CD4-positive, alpha-beta T cell (primary cell): ENCODE data around the gene SPATA45. TPM values are rescaled to one million over a fixed set of nuclear protein-coding genes. Genes with fewer than 3 reads are reported as not detected.

Experiments
- ATAC-seq: fragments of 200-7000 bp; cut with Tn5 transposase; one replicate; pipeline ENCODE4 v1.10.0; 2022; ENCODE audit warnings: mild to moderate bottlenecking; ENCODE audit not compliant: poor library complexity
- CTCF ChIA-PET: fragments of 350-600 bp; sonication (Branson Sonifier 250); formaldehyde crosslinking; loops from one replicate; lab custom pipeline; 2021; ENCODE audit warnings: antibody characterized with exemption, inconsistent platforms; lab: Charles Lee
- POLR2A ChIA-PET: fragments of 350-600 bp; sonication (Branson Sonifier 250); formaldehyde crosslinking; loops from one replicate; lab custom pipeline; 2021; ENCODE audit warnings: antibody characterized with exemption, inconsistent platforms; lab: Charles Lee
- DNase-seq, 14 experiments: peaks; one replicate each; pipeline ENCODE4 v3.0.0-alpha.2; 2013 to 2020; ENCODE audit warnings: mixed read lengths in 2 of 14
- H3K27ac ChIP-seq, 2 donors: one replicate each; pipeline versions ENCODE4 v1.5.1 to v1.7.0; 2013; ENCODE audit warnings: low read length in 2 of 2, low read depth in 1 of 2, mild to moderate bottlenecking in 1 of 2
- H3K27me3 ChIP-seq, 2 experiments: 1 replicate in 1 of 2; 2 replicates in 1 of 2; pipeline versions ENCODE4 v1.6.1 to v1.7.0; 2013; ENCODE audit warnings: low read length in 2 of 2, control low read depth in 1 of 2, mild to moderate bottlenecking in 1 of 2, moderate library complexity in 1 of 2; ENCODE audit not compliant: insufficient read depth in 2 of 2, control insufficient read depth in 1 of 2
- H3K36me3 ChIP-seq: one replicate; pipeline ENCODE4 v1.6.1; 2013; ENCODE audit warnings: low read length, control low read depth; ENCODE audit not compliant: insufficient read depth
- H3K4me1 ChIP-seq: one replicate; pipeline ENCODE4 v1.6.1; 2013; ENCODE audit warnings: low read length, control low read depth; ENCODE audit not compliant: insufficient read depth
- H3K4me3 ChIP-seq: one replicate; pipeline ENCODE4 v1.5.1; 2013; ENCODE audit warnings: mild to moderate bottlenecking, low read length, moderate library complexity
- H3K9me3 ChIP-seq, 2 experiments: 1 replicate in 1 of 2; 2 replicates in 1 of 2; pipeline versions ENCODE4 v1.6.1 to v1.7.0; 2013; ENCODE audit warnings: low read length in 2 of 2, mild to moderate bottlenecking in 2 of 2, control low read depth in 1 of 2, moderate library complexity in 1 of 2; ENCODE audit not compliant: control insufficient read depth in 1 of 2, insufficient read depth in 1 of 2
- H3K27ac Mint-ChIP-seq: one replicate; pipeline ENCODE4 v1.8.0; 2020; ENCODE audit warnings: mixed read lengths
- H3K27me3 Mint-ChIP-seq: one replicate; pipeline ENCODE4 v1.8.0; 2021; ENCODE audit warnings: mixed read lengths
- H3K36me3 Mint-ChIP-seq: one replicate; pipeline ENCODE4 v1.8.0; 2021; ENCODE audit warnings: low read depth, mixed read lengths
- H3K4me1 Mint-ChIP-seq: one replicate; pipeline ENCODE4 v1.8.0; 2021; ENCODE audit warnings: low read depth, mixed read lengths
- H3K4me3 Mint-ChIP-seq: one replicate; pipeline ENCODE4 v1.8.0; 2020; ENCODE audit warnings: mild to moderate bottlenecking, mixed read lengths
- H3K9me3 Mint-ChIP-seq: one replicate; pipeline ENCODE4 v1.8.0; 2020; ENCODE audit warnings: mixed read lengths
- CTCF ChIP-seq: fragments of 200-600 bp; IDR thresholded peaks from one replicate; pipeline ENCODE4 v1.8.0; 2022; ENCODE audit warnings: antibody characterized with exemption, mild to moderate bottlenecking
- intact Hi-C, 2 experiments: fragments of 100-400 bp; cut with DNase I in 1 of 2; cut with micrococcal nuclease in 1 of 2; formaldehyde crosslinking; loops; one replicate each; pipeline versions ENCODE4 v1.15.1 to v1.9.0; 2023 to 2025; cut with DNase I, micrococcal nuclease
- total RNA-seq, 174 experiments: library from RNA in 2 of 174; stranded (reverse) in 2 of 174; gene quantifications; one replicate each; pipeline ENCODE4 v1.2.3 and lab custom pipeline; 2021 to 2026

Gene SPATA45
- total RNA-seq, 2 experiments from 2014 or later = not detected

- H3K9me3 ChIP-seq = no peaks in the 10 kb centered on the region
- no peaks in the 10 kb centered on the region for H3K27me3 ChIP-seq
- H3K4me3 ChIP-seq = no peak overlapping the region
- TF ChIP-seq CTCF = no peak
- ATAC-seq (no peak), DNase-seq (no peak)
- POLR2A ChIA-PET = no interaction called here
- peaks cover 60% of the 10 kb centered on the region for H3K36me3 Mint-ChIP-seq
- H3K4me3 Mint-ChIP-seq = no peak overlapping the region
- no peak overlapping the region for H3K27ac Mint-ChIP-seq
- no peaks in the 10 kb centered on the region for H3K27me3 Mint-ChIP-seq
- intact Hi-C loops = loop anchor here (5.0 to 10.0 kb wide), 2 partner anchors 34 to 81 kb away; no protein-coding TSS in a partner anchor
- peaks cover 17% of the 10 kb centered on the region for H3K4me1 Mint-ChIP-seq
- no peaks in the 10 kb centered on the region for H3K9me3 Mint-ChIP-seq
- H3K27ac ChIP-seq = no peak overlapping the region
- CTCF ChIA-PET = interaction anchor here (3.2 kb wide), 1 partner anchor 121 kb away, joined by 16 read pairs; no protein-coding TSS in a partner anchor
- peaks cover 53% of the 10 kb centered on the region for H3K36me3 ChIP-seq
- H3K4me1 ChIP-seq = peaks cover 11% of the 10 kb centered on the region
Measured at GRCh38 chr1:212785871-212786270, 61.6 kb downstream of the SPATA45 start.

GRCh38 chr1:212783976-212784375, 63.5 kb downstream of the SPATA45 start:
- H3K27ac Mint-ChIP-seq = no peak overlapping the region
- DNase-seq (no peak), ATAC-seq (no peak)
- H3K4me1 Mint-ChIP-seq = peaks cover 13% of the 10 kb centered on the region
- POLR2A ChIA-PET = interaction anchor here (0.6 kb wide), 1 partner anchor 30 kb away, joined by 3 read pairs; no protein-coding TSS in a partner anchor
- CTCF ChIA-PET = interaction anchor here (0.9 to 3.2 kb wide), 3 partner anchors 85 to 307 kb away, joined by 3 to 16 read pairs (median 3); partner anchors contain the start of gene BATF3
- Histone ChIP-seq H3K4me3 (no peak overlapping the region), H3K27ac (no peak overlapping the region), H3K36me3 (peaks cover 56% of the 10 kb centered on the region), H3K4me1 (no peaks in the 10 kb centered on the region), H3K27me3 (no peaks in the 10 kb centered on the region), H3K9me3 (no peaks in the 10 kb centered on the region)
- no peaks in the 10 kb centered on the region for H3K9me3 Mint-ChIP-seq
- intact Hi-C loops = loop anchor here (2.0 to 10.0 kb wide), 3 partner anchors 37 to 307 kb away; no protein-coding TSS in a partner anchor
- H3K4me3 Mint-ChIP-seq = no peak overlapping the region
- peaks cover 63% of the 10 kb centered on the region for H3K36me3 Mint-ChIP-seq
- no peaks in the 10 kb centered on the region for H3K27me3 Mint-ChIP-seq
- TF ChIP-seq CTCF = no peak

GRCh38 chr1:212782422-212783154, 64.9 kb downstream of the SPATA45 start:
- no peaks in the 10 kb centered on the region for H3K4me1 ChIP-seq
- intact Hi-C loops = loop anchor here (1.0 to 10.0 kb wide), 4 partner anchors 35 to 306 kb away; no protein-coding TSS in a partner anchor
- no peaks in the 10 kb centered on the region for H3K27me3 Mint-ChIP-seq
- no peak overlapping the region for H3K4me3 ChIP-seq
- H3K36me3 ChIP-seq = peaks cover 56% of the 10 kb centered on the region
- ATAC-seq = peak; percentile 60
- H3K27me3 ChIP-seq = no peaks in the 10 kb centered on the region
- H3K4me1 Mint-ChIP-seq = peaks cover 8% of the 10 kb centered on the region
- DNase-seq = peak in 3 of 14 experiments; percentile 40 to 59 (median 47)
- H3K9me3 Mint-ChIP-seq = no peaks in the 10 kb centered on the region
- peak; percentile 72 for TF ChIP-seq CTCF
- no peaks in the 10 kb centered on the region for H3K9me3 ChIP-seq
- peaks cover 70% of the 10 kb centered on the region for H3K36me3 Mint-ChIP-seq
- ChIA-PET POLR2A (no interaction called here), CTCF (interaction anchor here (1.0 to 2.5 kb wide), 6 partner anchors 8 to 327 kb away, joined by 4 to 23 read pairs (median 6); partner anchors contain the start of gene NSL1)
- no peak overlapping the region for H3K27ac ChIP-seq
- H3K27ac Mint-ChIP-seq = peak overlapping the region; percentile 11
- H3K4me3 Mint-ChIP-seq = no peak overlapping the region
